Upper lobe of left lung (tissue), 4 donors: ENCODE measurements around the gene RAB40B.

Experiments
- CTCF ChIP-seq, 6 experiments: fragments of 450-650 bp in 4 of 6; fragments of 200-600 bp in 2 of 6; sonication (generic) in 2 of 6; IDR thresholded peaks; one replicate each; pipeline ENCODE4 v1.5.1; 2016 to 2019; ENCODE audit warnings: antibody characterized with exemption in 6 of 6
- POLR2A ChIP-seq, 4 donors: fragments of 450-650 bp; IDR thresholded peaks; one replicate each; pipeline ENCODE4 v1.5.1; 2016 to 2017; ENCODE audit warnings: antibody characterized with exemption in 4 of 4, mild to moderate bottlenecking in 2 of 4

- TF ChIP-seq CTCF (IDR thresholded peaks at IDR 0.05), result no peak
- TF ChIP-seq POLR2A (IDR thresholded peaks at IDR 0.05), result no peak
These were observed 87.1 kb downstream of the RAB40B start for GRCh38 chr17:82611140-82612058.
